BLaER1 treated with 17β-estradiol and CSF1 and Interleukin-3, amounts not matched to agents 10 nM and 100 nM (cell line): ENCODE data around the gene MED12L.
A peak's percentile ranks its signal among the peaks of the same experiment; 100 is the strongest.

Experiments used
- H3K27ac ChIP-seq, 11 experiments: shearing (Covaris generic); formaldehyde crosslinking; 2 replicates each; pipeline ENCODE4 v1.8.1; 2022
- H3K27me3 ChIP-seq, 11 experiments: shearing (Covaris generic); formaldehyde crosslinking; 2 replicates each; pipeline ENCODE4 v1.8.1; 2022
- H3K36me3 ChIP-seq, 11 experiments: shearing (Covaris generic); formaldehyde crosslinking; 2 replicates each; pipeline ENCODE4 v1.8.1; 2022
- H3K4me1 ChIP-seq, 10 experiments: shearing (Covaris generic); formaldehyde crosslinking; 2 replicates each; pipeline ENCODE4 v1.8.1; 2022
- H3K4me2 ChIP-seq, 11 experiments: shearing (Covaris generic); formaldehyde crosslinking; 2 replicates each; pipeline ENCODE4 v1.8.1; 2022
- H3K4me3 ChIP-seq, 10 experiments: shearing (Covaris generic); formaldehyde crosslinking; 2 replicates each; pipeline ENCODE4 v1.8.1; 2022
- H3K9ac ChIP-seq, 11 experiments: shearing (Covaris generic); formaldehyde crosslinking; 2 replicates each; pipeline ENCODE4 v1.8.1; 2022
- H3K9me3 ChIP-seq, 11 experiments: shearing (Covaris generic); formaldehyde crosslinking; replicated peaks in 1 of 11; 2 replicates each; pipeline ENCODE4 v1.8.1; 2022
- H4K20me1 ChIP-seq, 11 experiments: shearing (Covaris generic); formaldehyde crosslinking; 2 replicates each; pipeline ENCODE4 v1.8.1; 2022
- Cebpa-rat ChIP-seq, 11 experiments: shearing (Covaris generic); IDR thresholded peaks; 2 replicates each; pipeline ENCODE4 v1.8.1; 2022

Gene MED12L, protein sequence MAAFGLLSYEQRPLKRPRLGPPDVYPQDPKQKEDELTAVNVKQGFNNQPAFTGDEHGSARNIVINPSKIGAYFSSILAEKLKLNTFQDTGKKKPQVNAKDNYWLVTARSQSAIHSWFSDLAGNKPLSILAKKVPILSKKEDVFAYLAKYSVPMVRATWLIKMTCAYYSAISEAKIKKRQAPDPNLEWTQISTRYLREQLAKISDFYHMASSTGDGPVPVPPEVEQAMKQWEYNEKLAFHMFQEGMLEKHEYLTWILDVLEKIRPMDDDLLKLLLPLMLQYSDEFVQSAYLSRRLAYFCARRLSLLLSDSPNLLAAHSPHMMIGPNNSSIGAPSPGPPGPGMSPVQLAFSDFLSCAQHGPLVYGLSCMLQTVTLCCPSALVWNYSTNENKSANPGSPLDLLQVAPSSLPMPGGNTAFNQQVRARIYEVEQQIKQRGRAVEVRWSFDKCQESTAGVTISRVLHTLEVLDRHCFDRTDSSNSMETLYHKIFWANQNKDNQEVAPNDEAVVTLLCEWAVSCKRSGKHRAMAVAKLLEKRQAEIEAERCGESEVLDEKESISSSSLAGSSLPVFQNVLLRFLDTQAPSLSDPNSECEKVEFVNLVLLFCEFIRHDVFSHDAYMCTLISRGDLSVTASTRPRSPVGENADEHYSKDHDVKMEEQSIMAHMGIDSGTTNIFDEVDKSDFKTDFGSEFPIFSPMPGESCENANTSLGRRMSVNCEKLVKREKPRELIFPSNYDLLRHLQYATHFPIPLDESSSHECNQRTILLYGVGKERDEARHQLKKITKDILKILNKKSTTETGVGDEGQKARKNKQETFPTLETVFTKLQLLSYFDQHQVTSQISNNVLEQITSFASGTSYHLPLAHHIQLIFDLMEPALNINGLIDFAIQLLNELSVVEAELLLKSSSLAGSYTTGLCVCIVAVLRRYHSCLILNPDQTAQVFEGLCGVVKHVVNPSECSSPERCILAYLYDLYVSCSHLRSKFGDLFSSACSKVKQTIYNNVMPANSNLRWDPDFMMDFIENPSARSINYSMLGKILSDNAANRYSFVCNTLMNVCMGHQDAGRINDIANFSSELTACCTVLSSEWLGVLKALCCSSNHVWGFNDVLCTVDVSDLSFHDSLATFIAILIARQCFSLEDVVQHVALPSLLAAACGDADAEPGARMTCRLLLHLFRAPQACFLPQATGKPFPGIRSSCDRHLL (N-terminal part only)

DNA sequence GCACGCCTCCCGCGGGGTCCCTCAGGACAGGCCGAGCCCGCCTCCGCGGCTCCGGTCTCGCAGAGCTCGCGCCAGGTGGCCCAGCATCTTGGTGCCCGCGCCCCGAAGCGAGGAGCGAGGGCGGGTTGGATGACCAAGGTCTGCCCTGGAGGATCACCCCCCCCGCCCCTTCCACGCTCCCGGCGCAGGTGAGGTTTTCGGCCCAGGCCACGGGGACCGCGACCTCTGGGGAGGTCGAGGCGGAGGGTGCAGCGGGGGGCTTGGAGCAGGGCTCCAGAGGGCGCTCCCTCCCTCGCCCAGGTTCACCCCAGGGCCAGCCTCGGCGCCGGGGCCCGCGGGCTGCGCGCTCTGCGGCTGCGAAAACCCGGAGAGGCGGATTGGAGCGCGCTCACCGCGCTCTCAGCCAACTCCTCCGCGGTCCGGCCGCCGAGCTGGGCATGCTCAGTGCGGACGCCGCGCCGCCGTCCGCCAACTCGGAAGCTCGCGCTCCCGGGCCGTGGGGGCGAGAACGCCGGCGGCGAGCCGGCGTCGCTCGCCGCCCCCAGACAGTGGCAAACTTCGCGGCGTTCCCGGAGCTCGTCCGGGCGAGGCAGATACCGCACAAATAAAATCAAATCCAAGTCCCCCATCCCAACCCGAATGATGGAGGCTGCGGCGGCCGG is at the start of gene MED12L:
TSS of gene MED12L (plus strand) at position 438 of the 662 bp plus-strand sequence. CDS start 1,263 bp downstream, outside the sequence.
- Histone ChIP-seq H3K9me3 (no peaks in the 10 kb centered on the region), H3K36me3 (peaks cover 0 to 5% (median 0%) of the 10 kb centered on the region in 11 experiments; a peak in 1 of 22 replicates), H3K4me2 (peak within 1 kb of the TSS; percentile 78 to 96 (median 94)), H3K27me3 (peaks cover 22 to 40% (median 30%) of the 10 kb centered on the region in 11 experiments), H3K4me3 (peak within 1 kb of the TSS; percentile 74 to 91 (median 86)), H3K9ac (peak within 1 kb of the TSS; percentile 64 to 84 (median 77); a peak in 21 of 22 replicates), H3K4me1 (peaks cover 0 to 24% (median 12%) of the 10 kb centered on the region in 10 experiments; a peak in 14 of 20 replicates), H4K20me1 (peaks cover 0 to 17% (median 0%) of the 10 kb centered on the region in 11 experiments; a peak in 8 of 22 replicates), H3K27ac (peak within 1 kb of the TSS in 9 of 11 experiments; percentile 49 to 71 (median 65); a peak in 18 of 22 replicates)
- no peak for TF ChIP-seq Cebpa-rat (IDR thresholded peaks at IDR 0.05)

DNA sequence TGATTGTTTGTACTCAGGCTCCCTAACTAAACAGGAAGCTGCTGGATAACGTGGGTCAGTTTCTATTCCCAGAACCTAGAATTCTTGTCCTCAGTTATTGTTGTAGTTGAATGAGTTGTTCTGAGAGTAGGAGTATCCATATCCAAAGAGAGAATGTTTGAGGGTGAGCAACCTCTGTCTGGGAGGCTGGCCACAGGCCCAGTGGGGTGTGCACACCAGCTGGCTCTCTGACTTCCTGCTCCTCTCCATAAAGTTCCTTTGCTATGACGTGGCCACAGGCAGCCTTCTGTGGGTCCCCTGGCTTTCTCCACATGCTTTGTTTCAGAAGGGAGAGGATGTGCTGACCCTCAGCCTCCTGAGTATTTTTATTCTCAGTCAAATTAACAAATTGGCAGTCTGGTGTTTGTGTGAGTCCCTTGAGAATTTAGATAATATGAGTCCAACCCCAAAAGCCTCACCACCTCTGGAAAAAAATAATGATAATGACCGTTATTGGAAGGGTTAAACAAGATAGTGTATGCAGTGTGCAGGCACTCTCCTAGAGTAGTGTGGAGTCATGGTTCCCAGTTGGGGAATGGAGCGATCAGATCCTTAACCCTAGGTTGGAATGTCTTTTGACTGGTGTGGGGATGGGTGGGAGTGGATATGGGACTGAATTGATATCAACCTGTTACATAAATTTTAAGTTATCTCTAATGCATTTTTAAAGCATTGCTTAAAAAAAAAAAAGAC is 47.6 kb upstream of the MED12L start:
- Histone ChIP-seq H3K4me2 (0 out of 22 replicates have a peak overlapping the region, but pooled peaks of 1 of the 11 experiments have one; percentile 7), H3K9me3 (no peaks in the 10 kb centered on the region), H3K4me1 (peaks cover 0 to 5% (median 0%) of the 10 kb centered on the region in 10 experiments; a peak in 3 of 20 replicates), H3K27ac (no peak overlapping the region), H3K4me3 (no peak overlapping the region), H3K36me3 (no peaks in the 10 kb centered on the region), H3K27me3 (no peaks in the 10 kb centered on the region), H3K9ac (no peak overlapping the region), H4K20me1 (no peaks in the 10 kb centered on the region)
- TF ChIP-seq Cebpa-rat (IDR thresholded peaks at IDR 0.05), result no peak

DNA sequence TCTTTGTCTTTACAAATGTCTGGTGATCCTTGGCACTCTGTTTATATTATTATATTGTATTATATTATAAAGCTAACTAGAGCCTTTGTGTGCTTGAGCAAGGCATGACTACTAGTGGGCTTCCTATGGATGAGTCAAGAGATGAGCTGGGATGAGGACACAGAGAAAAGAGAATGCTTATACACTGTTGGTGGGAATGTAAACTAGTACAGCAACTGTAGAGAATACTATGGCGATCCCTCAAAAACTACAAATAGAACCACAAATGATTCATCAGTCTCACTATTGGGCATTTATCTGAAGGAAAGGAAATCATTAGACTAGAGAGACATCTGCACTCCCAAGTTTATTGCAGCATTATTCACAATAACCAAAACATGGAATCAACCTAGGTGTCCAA is 40.8 kb upstream of the MED12L start:
- Histone ChIP-seq H4K20me1 (no peaks in the 10 kb centered on the region), H3K4me2 (no peak overlapping the region), H3K4me1 (no peaks in the 10 kb centered on the region), H3K4me3 (no peak overlapping the region), H3K9ac (no peak overlapping the region), H3K36me3 (no peaks in the 10 kb centered on the region), H3K27me3 (no peaks in the 10 kb centered on the region), H3K27ac (no peak overlapping the region), H3K9me3 (no peaks in the 10 kb centered on the region)
- TF ChIP-seq Cebpa-rat (IDR thresholded peaks at IDR 0.05), result no peak

DNA sequence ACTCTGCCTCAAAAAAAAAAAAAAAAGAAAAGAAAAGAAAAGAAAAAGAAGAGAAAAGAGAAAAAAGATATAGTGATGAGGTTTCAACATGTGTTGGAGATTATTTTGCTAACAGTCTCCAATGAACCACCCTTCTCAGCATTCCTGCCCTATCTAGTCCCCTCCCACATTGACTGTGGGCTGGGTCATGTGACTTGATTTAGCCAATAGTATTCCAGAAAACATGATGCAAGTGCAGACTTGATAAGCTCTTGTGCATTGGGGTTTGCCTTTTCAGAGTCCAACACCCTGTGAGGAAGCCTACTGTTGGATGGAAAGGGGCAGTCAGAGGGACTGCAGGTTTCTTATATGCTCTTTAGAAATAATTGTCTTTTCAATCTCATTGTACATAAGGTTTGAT is 37.8 kb upstream of the MED12L start:
- Histone ChIP-seq H3K9me3 (no peaks in the 10 kb centered on the region), H3K27me3 (no peaks in the 10 kb centered on the region), H3K9ac (no peak overlapping the region), H3K27ac (no peak overlapping the region), H4K20me1 (no peaks in the 10 kb centered on the region), H3K4me3 (no peak overlapping the region), H3K36me3 (no peaks in the 10 kb centered on the region), H3K4me2 (no peak overlapping the region), H3K4me1 (no peaks in the 10 kb centered on the region)
- no peak for TF ChIP-seq Cebpa-rat (IDR thresholded peaks at IDR 0.05)

DNA sequence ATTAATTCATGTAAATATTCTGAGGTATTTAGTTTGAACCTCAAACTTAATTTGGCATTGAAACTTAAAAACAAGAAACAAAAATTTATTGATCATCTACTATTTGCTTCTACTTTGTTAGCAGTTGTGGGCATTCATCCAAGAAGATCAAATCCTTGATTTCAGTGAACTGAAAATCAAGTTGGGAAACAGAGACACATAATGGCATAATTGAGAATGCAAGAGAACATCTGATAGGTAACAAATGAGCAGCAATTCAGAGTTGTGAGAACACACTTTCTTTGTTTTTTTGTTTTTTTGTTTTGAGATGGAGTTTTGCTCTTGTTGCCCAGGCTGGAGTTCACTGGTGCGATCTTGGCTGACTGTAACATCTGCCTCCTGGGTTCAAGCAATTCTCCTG is 33.9 kb upstream of the MED12L start:
- no peak overlapping the region for H3K4me3 ChIP-seq
- no peaks in the 10 kb centered on the region for H4K20me1 ChIP-seq
- H3K4me2 ChIP-seq, result no peak overlapping the region
- H3K4me1 ChIP-seq, result no peaks in the 10 kb centered on the region
- H3K27me3 ChIP-seq, result no peaks in the 10 kb centered on the region
- H3K36me3 ChIP-seq, result no peaks in the 10 kb centered on the region
- H3K9ac ChIP-seq, result no peak overlapping the region
- H3K9me3 ChIP-seq, result no peaks in the 10 kb centered on the region
- no peak overlapping the region for H3K27ac ChIP-seq
- TF ChIP-seq Cebpa-rat (IDR thresholded peaks at IDR 0.05), result no peak

DNA sequence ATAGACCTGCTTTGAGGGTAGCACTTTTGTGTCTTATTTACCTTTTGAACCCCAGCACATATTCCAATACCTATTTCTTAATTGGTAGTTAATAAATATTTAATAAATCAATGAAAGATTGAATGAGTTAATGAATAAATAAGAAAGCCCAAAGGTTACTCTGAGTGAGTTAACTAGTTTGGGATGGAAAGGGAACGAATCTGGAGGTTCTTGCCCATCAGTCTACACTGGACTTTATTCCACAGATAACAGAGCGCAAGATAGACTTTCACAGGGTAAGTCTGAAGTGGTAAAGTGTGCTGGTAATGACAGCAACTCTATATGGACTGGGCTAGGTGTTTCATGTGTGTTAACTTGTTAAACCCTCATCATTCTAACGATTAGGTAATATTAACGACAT is 33.1 kb upstream of the MED12L start:
- no peak overlapping the region for H3K27ac ChIP-seq
- no peaks in the 10 kb centered on the region for H3K4me1 ChIP-seq
- H3K9me3 ChIP-seq, result no peaks in the 10 kb centered on the region
- H3K36me3 ChIP-seq, result no peaks in the 10 kb centered on the region
- no peaks in the 10 kb centered on the region for H3K27me3 ChIP-seq
- no peak for TF ChIP-seq Cebpa-rat (IDR thresholded peaks at IDR 0.05)
- H3K9ac ChIP-seq, result no peak overlapping the region
- no peak overlapping the region for H3K4me2 ChIP-seq
- no peak overlapping the region for H3K4me3 ChIP-seq
- no peaks in the 10 kb centered on the region for H4K20me1 ChIP-seq

DNA sequence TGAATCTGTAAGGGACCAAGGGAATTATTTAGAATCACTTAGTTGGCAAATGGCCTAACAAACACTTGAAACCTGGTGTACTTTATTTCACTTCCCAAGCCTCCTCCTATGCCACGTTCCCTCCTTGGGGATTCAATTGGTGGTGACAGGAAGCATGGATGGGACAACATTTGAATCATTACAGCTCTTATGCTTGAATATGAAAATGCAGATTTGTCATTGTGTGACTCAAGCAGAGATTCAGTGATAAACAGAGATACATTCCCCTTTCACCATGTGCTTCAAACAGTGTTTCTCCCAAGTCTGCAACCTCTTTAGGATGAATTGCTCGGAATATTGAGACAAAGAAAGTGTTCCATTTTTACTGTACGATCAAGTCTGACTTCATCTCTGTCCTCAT is 32.7 kb upstream of the MED12L start:
- Histone ChIP-seq H3K27me3 (no peaks in the 10 kb centered on the region), H4K20me1 (no peaks in the 10 kb centered on the region), H3K4me1 (no peaks in the 10 kb centered on the region), H3K36me3 (no peaks in the 10 kb centered on the region), H3K4me3 (no peak overlapping the region), H3K9me3 (no peaks in the 10 kb centered on the region), H3K27ac (no peak overlapping the region), H3K4me2 (no peak overlapping the region), H3K9ac (no peak overlapping the region)
- TF ChIP-seq Cebpa-rat (IDR thresholded peaks at IDR 0.05), result no peak

DNA sequence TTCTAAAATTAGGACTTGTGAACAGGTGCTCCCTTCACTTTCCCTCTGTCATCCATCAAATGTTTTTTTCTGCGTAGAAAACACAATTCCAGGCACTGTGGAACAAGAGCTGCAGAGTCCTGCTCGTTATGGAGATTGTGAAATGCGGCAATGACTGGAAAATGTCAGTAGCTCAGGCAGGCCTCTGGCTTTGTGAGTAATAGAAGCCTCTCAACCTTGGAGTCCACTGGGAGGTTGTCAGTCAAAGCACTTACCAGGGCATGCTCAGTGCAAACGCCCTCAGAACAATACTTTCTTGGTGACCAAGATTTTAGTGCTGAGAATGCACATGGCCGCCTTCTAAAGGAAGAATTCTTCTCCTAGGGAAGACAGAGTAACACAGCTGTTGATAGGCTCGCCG is 26.7 kb upstream of the MED12L start:
- Histone ChIP-seq H3K4me1 (no peaks in the 10 kb centered on the region), H3K4me2 (no peak overlapping the region), H3K36me3 (no peaks in the 10 kb centered on the region), H3K4me3 (no peak overlapping the region), H3K9ac (no peak overlapping the region), H4K20me1 (no peaks in the 10 kb centered on the region), H3K27ac (no peak overlapping the region), H3K9me3 (no peaks in the 10 kb centered on the region), H3K27me3 (no peaks in the 10 kb centered on the region)
- TF ChIP-seq Cebpa-rat (IDR thresholded peaks at IDR 0.05), result no peak
